Hepatocyte (in vitro differentiated cells): ENCODE results near the gene AURKAIP1.

ENCODE experiments used
- EZH2 ChIP-seq: fragments of 200-600 bp; sonication (generic); IDR thresholded peaks from 2 replicates; pipeline ENCODE4 v1.6.1; 2016; ENCODE audit warnings: antibody characterized with exemption, mild to moderate bottlenecking, borderline replicate concordance
- TF ChIP-seq, protein P1 (sequence below): fragments of 200-600 bp; sonication (generic); IDR thresholded peaks from 2 replicates; pipeline ENCODE4 v1.5.1; 2016; ENCODE audit warnings: antibody characterized with exemption, mild to moderate bottlenecking; ENCODE audit not compliant: poor library complexity

DNA sequence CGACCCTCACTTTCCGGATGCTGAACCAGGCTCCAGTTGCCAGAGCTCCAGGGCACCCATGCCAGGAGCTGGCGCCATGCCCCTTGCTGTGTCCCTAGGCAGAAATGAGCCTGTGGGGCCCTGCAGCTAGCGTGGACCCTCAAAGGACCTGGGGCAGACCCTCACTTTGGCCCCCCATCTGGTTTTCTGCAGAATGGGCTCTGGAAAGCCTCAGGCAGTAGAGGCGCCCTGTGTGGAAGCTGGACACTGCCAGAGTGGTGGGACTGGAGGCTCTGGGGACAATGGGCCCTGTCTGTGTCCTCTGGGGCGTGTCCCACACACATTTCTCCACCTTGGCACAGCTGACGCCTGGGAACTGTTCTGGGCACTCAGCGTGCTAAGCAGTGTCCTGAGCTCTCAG, 6.3 kb upstream of the AURKAIP1 start:
- no peak for TF ChIP-seq EZH2
- TF ChIP-seq, protein P1, sequence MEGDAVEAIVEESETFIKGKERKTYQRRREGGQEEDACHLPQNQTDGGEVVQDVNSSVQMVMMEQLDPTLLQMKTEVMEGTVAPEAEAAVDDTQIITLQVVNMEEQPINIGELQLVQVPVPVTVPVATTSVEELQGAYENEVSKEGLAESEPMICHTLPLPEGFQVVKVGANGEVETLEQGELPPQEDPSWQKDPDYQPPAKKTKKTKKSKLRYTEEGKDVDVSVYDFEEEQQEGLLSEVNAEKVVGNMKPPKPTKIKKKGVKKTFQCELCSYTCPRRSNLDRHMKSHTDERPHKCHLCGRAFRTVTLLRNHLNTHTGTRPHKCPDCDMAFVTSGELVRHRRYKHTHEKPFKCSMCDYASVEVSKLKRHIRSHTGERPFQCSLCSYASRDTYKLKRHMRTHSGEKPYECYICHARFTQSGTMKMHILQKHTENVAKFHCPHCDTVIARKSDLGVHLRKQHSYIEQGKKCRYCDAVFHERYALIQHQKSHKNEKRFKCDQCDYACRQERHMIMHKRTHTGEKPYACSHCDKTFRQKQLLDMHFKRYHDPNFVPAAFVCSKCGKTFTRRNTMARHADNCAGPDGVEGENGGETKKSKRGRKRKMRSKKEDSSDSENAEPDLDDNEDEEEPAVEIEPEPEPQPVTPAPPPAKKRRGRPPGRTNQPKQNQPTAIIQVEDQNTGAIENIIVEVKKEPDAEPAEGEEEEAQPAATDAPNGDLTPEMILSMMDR: no peak
